ENCODE results near the gene NOL4L. TPM values are rescaled to one million over a fixed set of nuclear protein-coding genes. Genes with fewer than 3 reads are reported as not detected.

Gene NOL4L
- total and polyA plus RNA-seq, 11 donors = 2.6 to 15.0 (median 6.7) TPM

GRCh38 chr20:32400476-32400875 is 184.7 kb downstream of the NOL4L start:
- Histone ChIP-seq H3K9me3 (peaks cover 0 to 3% (median 0%) of the 10 kb centered on the region in 12 donors), H3K4me1 (peaks cover 0 to 13% (median 0%) of the 10 kb centered on the region in 12 donors), H3K36me3 (peaks cover 0 to 29% (median 5%) of the 10 kb centered on the region in 9 donors), H3K27me3 (no peaks in the 10 kb centered on the region), H3K27ac (no peak overlapping the region), H3K4me3 (no peak overlapping the region)
- no peak for DNase-seq
- intact Hi-C loops (cut with DNase I) = no loop called here
- TF ChIP-seq POLR2A (IDR thresholded peaks at IDR 0.05) (no peak), CTCF (IDR thresholded peaks at IDR 0.05) (no peak)
- no peak for ATAC-seq
- 91 to 100% (median 93%) methylated on average over 1 of the region's 1 CpG for WGBS, 4 donors

GRCh38 chr20:32397567-32398084 is 187.5 kb downstream of the NOL4L start:
- peaks cover 0 to 32% (median 10%) of the 10 kb centered on the region in 9 donors for H3K36me3 ChIP-seq
- intact Hi-C loops (cut with DNase I) = no loop called here
- H3K9me3 ChIP-seq = peaks cover 0 to 21% (median 0%) of the 10 kb centered on the region in 12 donors
- WGBS, 4 donors = 90 to 94% (median 91%) methylated on average over 11 of the region's 11 CpGs
- no peak overlapping the region for H3K4me3 ChIP-seq
- TF ChIP-seq CTCF (IDR thresholded peaks at IDR 0.05) (no peak), POLR2A (IDR thresholded peaks at IDR 0.05) (no peak)
- no peak overlapping the region for H3K27ac ChIP-seq
- no peak for DNase-seq
- H3K27me3 ChIP-seq = no peaks in the 10 kb centered on the region
- H3K4me1 ChIP-seq = peaks cover 0 to 7% (median 0%) of the 10 kb centered on the region in 12 donors
- ATAC-seq = no peak

- Histone ChIP-seq H3K4me3 (no peak overlapping the region), H3K9me3 (peaks cover 0 to 21% (median 0%) of the 10 kb centered on the region in 12 donors), H3K27me3 (no peaks in the 10 kb centered on the region), H3K4me1 (peaks cover 0 to 7% (median 0%) of the 10 kb centered on the region in 12 donors), H3K36me3 (peaks cover 0 to 29% (median 3%) of the 10 kb centered on the region in 9 donors), H3K27ac (no peak overlapping the region)
- TF ChIP-seq POLR2A (IDR thresholded peaks at IDR 0.05) = no peak
- TF ChIP-seq CTCF (IDR thresholded peaks at IDR 0.05) = no peak
- ATAC-seq (no peak), DNase-seq (no peak)
- WGBS, 4 donors = 79 to 87% (median 84%) methylated on average over 3 of the region's 3 CpGs
- intact Hi-C loops (cut with DNase I) = no loop called here
Observed at GRCh38 chr20:32396646-32397160, 188.4 kb downstream of the NOL4L start.

DNA sequence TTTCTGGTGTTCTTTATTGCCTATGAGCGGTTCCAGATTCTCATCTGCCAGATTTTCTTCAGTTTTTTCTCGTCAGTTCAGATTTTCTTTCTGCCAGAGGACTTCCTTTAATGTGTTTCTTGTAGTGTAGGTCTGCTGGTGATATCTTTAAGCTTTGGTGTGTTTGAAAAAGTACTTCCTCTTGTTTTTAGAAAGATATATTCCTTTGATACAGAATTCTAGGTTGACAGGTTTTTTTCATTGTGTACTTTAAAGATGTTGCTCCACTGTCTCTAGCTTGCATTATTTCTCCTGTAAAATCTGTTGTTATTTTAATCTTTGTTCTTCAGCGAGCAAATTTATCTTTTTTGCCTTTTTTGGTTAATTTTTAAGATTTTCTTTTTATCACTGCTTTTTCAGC is 190.1 kb downstream of the NOL4L start:
- no peak overlapping the region for H3K27ac ChIP-seq
- no peak for DNase-seq
- peaks cover 0 to 7% (median 0%) of the 10 kb centered on the region in 12 donors for H3K4me1 ChIP-seq
- H3K27me3 ChIP-seq = no peaks in the 10 kb centered on the region
- no peak overlapping the region for H3K4me3 ChIP-seq
- H3K9me3 ChIP-seq = peaks cover 0 to 21% (median 0%) of the 10 kb centered on the region in 12 donors
- intact Hi-C loops (cut with DNase I) = no loop called here
- peaks cover 0 to 37% (median 12%) of the 10 kb centered on the region in 9 donors for H3K36me3 ChIP-seq
- TF ChIP-seq CTCF (IDR thresholded peaks at IDR 0.05) (no peak), POLR2A (IDR thresholded peaks at IDR 0.05) (no peak)
- no peak for ATAC-seq
- WGBS, 4 donors = 93 to 94% (median 93%) methylated on average over 3 of the region's 3 CpGs

Other genes starting within 250 kb of the NOL4L start
- 10 to 100 TPM; 16.8 to 50.1 (median 27.1) TPM for gene ASXL1, start 227.0 kb downstream of the NOL4L start, total RNA-seq
- gene ASXL1, start 227.0 kb downstream of the NOL4L start, polyA plus RNA-seq = 10 to 100 TPM; 15.1 to 18.2 TPM
- under 1 TPM in 3 of 9 donors, not detected in 6; 0.05 to 0.19 (median 0.07) TPM for gene C20orf203, start 88.6 kb upstream of the NOL4L start, total RNA-seq
- gene C20orf203, start 88.6 kb upstream of the NOL4L start, polyA plus RNA-seq = not detected
- 10 to 100 TPM; 30.3 to 47.6 (median 42.4) TPM for gene COMMD7, start 158.1 kb upstream of the NOL4L start, total RNA-seq
- gene COMMD7, start 158.1 kb upstream of the NOL4L start, polyA plus RNA-seq = 10 to 100 TPM; 50.6 to 72.4 TPM
- gene DNMT3B, start 177.1 kb upstream of the NOL4L start, total RNA-seq = 1 to 10 TPM in 1 of 9 donors, under 1 TPM in 8; 0.19 to 1.2 (median 0.50) TPM
- gene DNMT3B, start 177.1 kb upstream of the NOL4L start, polyA plus RNA-seq = under 1 TPM; 0.43 to 0.69 TPM
- 10 to 100 TPM; 44.8 to 90.2 (median 72.2) TPM for gene MAPRE1, start 234.6 kb upstream of the NOL4L start, total RNA-seq
- gene MAPRE1, start 234.6 kb upstream of the NOL4L start, polyA plus RNA-seq = 10 to 100 TPM; 22.7 to 75.3 TPM